ENCODE data around the gene CAMK1G.

CAMK1G gene

DNA sequence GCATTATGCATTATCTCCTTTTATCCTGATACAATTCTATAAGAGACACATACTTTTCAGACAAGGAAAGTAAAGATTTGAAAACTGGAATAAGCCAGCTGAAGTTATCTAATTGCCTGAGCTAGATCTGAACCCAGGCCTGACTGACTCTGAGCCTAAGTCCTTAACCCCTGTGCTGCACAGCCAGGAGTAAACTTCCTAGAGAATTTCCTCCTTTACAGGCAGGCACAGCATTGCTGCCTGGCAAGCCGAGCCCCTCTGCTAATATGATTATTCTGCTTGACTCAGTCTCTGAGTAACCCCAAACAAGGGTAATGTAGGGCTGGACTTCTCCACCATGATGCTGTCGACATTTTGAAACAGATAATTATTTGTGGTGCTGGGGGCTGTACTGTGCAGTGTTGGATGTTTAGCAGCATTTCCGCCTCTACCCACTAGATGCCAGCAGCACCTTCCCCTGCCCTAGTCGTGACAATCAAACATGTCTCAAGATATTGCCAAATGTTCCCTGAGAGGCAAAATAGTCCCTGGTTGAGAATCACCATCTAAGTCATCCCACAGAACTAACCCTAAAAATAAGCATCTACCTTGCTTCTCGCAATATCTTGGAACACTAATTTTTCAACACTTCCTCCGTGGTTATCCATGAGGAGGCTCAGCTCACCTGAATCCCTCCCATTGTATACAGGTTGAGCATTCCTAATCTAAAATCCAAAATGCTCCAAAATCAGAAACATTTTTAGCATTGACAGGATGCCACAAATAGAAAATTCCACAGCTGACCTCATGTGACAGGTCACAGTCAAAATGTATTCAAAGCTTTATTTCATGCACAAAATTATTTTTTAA is 18.5 kb downstream of the CAMK1G start:
- DNase-seq, result no peak

DNA sequence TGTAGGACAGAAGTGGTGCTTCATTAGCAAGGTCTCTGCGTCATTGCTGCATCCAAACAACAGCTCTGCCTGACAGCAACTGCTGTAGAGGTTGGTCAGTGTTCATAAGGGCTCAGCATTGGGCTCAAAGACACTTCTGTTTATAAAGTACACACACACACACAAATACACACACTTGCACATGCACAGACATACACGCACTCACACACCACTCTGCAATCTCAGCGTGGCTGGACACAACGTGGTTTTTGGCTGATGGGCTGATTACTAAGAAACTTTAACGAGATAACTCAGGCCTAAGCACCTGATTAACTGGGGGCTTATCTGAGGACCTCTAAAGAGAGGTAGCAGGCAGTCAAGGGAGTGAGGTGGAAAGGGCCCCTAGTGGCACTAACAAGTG is 20.4 kb downstream of the CAMK1G start:
- DNase-seq, result no peak

DNA sequence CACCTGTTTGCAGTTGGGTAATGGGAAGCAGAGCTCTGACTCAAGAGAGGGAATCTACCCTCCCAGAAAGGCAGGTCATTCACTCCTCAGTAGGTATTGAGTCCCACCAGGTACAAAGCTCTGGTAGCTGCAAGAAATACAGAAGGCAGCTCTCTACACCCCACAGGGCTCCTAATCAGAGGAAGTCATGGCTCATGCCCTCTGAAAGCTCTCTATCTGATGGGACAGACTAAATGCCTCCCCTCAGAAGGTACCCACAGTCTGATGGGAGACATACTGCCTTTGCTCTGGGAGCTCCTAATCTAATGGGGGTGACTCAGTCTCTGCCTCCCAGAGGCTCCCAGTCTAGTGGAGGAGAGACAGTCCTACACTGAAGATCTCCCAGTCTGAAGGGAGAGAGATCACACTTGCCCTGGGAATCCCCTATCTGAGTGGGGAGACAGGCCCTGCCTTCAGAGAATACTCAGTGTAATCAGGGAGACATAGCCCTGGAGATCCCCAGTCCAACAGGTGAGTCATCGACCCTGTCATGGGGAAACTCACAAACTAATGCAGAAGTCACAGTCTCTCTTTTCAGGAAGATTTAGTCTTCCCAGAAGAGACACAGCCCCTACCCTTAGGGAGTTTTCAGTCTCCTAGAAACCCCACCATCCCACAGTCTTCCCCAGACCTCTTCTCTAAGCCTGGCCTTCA is 23.7 kb downstream of the CAMK1G start:
- no peak for DNase-seq

DNA sequence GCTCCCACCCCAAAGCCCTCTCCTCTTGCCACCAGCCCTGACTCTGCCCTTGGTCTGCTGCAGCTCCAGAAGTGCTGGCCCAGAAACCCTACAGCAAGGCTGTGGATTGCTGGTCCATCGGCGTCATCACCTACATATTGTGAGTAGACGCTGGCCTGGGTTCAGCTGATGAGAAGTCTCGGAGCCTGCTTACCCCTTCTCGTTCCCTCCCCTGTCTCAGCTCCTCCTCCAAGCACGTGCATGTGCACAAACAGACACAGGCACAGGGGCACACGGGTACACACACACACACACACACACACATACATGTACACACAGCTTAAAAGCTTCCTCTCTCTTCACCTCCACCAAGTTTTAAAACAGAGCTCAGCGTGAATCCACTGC is 24.3 kb downstream of the CAMK1G start:
- no peak for DNase-seq

DNA sequence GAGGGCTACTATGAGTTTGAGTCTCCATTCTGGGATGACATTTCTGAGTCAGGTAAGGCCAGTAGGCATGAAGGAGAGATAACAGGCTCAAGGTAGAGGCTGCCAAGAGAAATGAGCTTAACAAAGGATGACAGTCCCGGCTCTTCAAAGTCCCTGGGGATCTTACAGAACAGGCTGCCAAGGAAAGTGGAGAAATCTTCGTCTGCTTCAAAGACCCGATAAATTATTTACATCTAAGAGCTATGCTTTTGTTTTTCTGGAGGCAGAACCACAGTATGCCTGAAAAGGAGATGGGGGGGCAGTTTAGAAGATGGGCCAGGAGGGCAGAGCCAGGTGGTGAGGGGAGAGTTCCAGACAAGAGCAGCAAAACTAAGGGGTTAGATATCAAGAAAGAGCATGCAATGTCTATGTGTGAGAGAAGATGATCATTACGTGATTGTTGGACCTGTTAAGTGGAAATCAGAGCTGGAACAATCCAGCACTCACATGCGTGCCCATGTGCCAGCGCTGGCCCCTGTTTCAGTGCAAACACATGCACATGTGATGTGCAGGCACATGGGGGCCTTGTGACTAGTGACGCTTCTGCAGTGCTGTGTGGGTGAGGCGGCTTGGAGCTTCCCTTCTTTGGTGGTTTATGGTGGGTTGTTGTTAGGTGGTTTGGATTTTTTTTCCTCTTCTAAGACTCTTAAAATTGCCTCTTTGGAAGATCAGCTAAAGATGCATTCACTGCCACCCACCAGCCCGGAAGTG is 25.7 kb downstream of the CAMK1G start:
- no peak for DNase-seq

DNA sequence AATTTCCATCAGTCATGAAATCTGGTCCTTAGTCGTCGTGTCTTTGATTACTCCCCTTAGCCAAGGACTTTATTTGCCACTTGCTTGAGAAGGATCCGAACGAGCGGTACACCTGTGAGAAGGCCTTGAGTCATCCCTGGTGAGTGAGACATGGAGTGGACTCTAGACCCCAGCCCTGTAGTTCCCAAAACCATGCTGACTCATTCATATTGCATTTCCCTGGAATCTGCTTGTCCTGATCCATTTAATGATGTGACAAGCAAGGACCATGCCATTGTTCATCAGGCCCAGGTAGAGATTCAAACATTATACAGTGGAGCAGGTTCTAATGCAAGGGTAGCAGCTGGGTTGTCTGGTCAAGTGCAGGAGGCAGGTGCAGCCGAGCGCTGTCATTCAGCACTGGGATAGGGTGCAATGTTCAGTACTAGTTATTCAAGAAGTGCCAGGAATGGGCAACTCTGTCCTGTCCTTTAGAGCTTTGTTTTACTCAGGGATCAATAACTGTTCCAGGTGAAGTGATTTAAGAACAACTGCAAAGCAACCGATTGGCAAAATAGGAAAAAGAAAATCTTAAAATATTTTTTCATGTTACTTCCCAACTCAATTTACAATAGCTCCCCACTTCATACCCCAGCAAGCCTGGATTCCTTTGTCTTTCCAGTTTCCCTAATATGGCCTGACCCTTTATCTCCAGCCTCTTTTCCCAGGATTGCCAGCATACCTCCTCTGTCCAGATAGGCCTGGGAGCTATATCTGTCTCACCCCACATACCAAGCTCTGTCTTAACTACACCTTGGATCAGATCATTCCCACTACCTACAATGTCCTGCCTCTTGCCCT is 26.5 kb downstream of the CAMK1G start:
- no peak for DNase-seq

DNA sequence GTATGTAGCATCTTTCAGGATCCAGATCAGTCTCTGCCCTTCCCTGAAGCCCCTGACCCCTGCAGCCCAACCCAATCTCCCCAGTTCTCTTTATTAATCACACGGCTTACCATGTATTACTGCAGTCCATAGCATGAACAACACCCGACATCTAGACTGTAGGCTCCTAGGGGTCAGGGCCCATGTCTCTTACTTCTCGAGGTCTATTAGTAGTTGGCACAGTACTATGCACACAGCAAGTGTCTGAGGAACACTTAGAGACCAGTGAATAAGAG is 27.1 kb downstream of the CAMK1G start:
- DNase-seq, result no peak

DNA sequence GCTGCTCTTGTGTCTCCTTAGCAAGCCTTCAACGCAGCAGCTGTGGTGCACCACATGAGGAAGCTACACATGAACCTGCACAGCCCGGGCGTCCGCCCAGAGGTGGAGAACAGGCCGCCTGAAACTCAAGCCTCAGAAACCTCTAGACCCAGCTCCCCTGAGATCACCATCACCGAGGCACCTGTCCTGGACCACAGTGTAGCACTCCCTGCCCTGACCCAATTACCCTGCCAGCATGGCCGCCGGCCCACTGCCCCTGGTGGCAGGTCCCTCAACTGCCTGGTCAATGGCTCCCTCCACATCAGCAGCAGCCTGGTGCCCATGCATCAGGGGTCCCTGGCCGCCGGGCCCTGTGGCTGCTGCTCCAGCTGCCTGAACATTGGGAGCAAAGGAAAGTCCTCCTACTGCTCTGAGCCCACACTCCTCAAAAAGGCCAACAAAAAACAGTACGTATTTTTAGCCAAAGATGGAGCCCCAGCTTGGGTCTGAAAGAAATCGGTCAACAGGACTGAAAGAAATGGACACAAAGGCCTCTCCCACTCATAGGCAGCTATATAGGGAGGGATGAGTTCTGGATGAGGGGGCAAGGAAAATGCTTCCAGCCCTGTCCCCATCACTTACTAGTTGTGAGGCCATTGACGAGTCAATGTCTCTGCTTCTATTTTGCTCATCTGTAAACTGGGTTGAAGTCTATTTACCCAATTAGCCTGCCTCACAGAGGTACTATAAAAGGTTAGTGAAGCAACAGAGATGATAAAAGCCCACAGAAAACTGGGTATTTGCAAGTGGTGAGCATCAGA is 28.5 kb downstream of the CAMK1G start:
- no peak for DNase-seq

DNA sequence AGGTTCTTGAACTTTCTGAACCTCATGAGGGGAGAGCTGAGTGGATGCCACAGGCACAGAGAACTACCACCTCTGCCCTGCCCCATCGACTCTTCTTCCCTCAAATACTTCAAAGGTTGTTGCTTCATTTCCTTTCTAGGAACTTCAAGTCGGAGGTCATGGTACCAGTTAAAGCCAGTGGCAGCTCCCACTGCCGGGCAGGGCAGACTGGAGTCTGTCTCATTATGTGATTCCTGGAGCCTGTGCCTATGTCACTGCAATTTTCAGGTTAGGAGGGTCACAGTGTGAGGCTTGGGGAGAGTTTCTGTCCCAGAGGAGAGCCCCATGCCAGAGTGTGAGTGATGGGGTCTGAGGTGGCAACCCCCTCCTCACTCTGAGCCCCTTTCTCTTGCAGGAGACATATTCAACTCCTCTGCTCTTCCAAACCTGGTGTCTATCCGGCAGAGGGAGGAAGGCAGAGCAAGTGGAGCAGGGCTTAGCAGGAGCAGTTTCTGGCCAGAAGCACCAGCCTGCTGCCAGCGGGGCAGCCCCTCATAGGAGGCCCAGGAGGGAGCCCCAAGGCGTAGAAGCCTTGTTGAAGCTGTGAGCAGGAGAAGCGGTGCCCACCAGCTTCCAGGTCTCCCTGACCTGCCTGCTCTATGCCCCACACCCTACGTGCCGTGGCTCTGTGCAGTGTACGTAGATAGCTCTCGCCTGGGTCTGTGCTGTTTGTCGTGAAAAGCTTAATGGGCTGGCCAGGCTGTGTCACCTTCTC is 29.3 kb downstream of the CAMK1G start:
- DNase-seq, result no peak

DNA sequence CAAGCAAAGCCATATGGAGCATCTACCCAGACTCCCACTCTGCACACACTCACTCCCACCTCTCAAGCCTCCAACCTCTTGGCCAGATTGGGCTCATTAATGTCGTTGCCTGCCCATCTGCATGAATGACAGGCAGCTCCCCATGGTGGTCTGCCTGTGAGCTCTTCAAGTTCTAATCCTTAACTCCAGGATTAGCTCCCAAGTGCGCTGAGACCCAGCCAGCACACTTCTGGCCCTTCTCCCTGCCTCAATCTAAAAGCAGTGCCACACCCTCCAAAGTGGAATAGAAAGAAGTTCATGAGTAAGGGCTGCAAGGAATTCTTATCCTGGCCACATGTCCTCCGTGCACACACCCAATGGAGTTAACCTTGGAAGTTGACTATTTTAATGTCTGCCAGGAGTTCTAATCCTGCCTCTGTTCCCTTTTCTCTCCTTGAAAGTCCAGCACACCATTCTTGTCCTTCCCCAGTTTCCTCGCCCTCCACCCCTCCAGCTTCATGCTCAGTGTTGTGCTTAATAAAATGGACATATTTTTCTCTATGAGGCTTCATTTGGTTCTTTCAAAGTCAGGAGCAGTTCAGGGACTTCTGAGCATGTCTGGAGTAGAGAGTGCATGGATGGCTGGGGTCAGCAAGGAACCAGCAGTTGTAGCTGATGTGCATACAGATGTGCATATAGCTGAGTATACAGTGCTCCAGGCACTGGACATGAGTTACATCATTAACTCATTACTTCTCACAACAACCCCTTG is 30.1 kb downstream of the CAMK1G start:
- no peak for DNase-seq

DNA sequence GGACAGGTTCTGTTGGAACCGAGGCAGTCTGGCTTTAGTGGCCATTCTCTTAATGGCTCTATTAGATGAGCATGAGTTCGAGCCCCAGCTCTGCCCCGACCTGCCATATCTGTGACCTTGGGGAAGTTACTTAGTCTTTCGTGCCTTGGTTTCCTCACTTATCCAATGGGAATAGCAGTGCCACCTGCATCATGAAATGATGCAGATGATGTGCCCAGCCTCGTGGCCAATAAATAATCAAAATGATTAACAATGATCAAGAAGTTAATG is 30.6 kb downstream of the CAMK1G start:
- DNase-seq, result no peak

DNA sequence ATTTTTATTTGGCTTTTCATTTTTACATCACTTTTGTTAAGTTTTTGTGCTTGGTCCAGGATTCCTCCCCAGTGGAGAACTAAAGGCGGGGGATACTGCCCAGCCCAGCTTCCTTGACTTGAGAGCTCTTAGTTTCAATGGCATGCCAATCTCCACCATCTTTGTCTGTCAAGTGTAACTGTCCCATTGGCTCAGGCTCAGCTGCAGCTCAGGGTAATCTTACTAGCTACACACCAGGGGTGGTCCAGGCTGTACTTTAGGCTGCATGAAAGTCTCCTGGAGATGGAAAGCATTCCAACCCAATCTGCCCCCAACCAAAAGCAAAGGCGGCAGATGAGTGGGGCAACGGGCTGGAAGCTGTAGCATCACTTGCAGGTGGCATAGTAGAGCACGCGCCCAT is 31.4 kb downstream of the CAMK1G start:
- no peak for DNase-seq

DNA sequence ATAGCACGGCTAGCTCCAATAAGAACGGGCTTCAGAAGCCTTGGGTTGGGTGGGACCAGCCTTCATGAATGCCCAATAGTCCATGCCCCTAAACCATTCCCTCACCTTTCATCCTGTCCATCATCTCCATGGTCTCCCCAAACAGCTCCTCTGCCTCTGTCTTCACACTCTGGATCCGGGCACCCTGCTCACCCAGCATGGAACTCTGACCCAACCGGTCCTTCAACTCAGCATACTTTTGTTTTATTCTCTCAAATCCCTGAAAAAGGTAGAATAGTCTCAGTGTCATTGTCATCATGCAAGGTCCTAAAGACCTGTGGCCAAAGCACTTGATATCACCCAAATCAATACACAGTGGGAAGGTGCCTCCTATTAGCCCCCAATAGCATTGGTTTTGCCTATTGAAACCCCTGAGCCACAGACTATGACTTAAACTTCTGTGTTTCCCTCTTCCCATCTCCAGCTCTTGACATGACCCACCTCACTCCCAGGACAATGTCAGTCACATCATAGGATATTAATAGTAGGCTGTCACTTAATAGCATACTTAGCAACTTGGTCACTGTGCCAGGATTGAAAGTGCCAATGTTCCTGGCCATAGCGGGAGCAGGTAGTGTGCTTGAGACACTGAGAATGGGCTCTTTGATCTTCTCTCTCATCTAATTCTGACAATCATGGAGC is 33.0 kb downstream of the CAMK1G start:
- no peak for DNase-seq

DNA sequence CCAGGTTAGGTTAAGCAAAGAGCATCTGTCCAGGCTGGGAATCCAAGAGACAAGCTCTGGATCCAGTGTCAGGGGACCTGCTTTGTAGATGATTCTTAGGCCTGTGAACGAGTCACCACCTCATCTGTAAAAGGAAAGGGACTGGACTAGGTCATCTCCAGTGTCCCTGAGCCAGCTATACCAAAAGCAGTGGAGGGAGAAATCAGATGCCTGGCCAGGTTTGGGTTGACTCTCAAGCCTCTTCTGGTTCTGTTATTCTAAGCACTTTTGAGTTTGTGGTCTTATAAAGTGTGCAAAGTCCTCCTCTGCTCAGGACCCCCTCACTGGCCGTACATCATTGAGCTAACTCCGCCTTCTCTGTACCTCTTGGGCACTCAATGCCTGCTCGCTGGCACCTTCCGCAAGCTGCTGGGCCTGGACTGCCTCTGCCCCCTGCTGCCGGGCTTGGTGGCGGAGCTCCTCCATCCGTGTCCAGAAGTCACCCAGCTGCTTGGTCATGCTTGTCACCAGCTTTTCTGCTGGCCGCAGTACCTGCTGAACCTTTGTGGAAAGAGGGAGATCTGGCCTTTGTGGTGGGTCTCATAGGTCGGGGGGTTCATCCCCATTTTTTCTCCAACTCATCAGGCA is 33.6 kb downstream of the CAMK1G start:
- no peak for DNase-seq

DNA sequence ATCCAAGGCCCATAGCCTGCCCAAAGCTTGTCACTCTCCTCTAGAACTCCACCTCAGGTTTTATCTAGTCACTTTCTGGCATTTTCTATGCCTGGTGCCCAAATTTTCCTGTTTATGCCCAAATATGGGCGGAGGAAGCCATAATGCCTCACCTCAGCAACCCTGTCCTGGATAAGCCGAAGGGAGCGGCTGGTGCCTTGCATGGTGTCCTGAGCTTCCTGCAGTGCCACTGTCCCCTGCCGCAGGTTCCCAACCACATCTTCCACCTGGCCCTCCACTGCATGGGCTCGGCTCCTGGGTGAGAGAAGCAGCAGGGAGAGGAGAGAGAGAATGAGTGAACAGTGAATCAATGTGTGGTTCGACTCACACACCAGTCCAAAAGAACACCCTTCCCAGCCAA is 34.2 kb downstream of the CAMK1G start:
- no peak for DNase-seq

DNA sequence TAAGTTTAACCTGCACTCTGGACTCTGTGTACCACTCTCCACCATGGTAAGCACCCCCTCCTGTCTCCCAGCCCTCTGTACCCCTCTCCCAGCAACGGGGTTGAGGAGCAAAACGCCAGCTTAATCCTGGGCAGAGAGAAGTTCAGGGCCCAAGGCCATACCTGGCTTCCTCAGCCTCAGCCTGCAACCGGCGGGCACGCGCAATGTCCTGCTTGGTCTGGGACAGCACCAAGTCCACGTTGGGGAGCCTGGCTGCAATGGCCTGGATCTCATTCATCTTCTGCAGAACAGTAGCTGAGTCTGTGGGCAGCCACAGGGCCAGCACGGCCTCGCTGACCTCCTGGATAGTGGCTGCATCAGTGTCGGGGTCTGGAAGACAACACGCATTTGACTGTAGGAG is 34.8 kb downstream of the CAMK1G start:
- no peak for DNase-seq

DNA sequence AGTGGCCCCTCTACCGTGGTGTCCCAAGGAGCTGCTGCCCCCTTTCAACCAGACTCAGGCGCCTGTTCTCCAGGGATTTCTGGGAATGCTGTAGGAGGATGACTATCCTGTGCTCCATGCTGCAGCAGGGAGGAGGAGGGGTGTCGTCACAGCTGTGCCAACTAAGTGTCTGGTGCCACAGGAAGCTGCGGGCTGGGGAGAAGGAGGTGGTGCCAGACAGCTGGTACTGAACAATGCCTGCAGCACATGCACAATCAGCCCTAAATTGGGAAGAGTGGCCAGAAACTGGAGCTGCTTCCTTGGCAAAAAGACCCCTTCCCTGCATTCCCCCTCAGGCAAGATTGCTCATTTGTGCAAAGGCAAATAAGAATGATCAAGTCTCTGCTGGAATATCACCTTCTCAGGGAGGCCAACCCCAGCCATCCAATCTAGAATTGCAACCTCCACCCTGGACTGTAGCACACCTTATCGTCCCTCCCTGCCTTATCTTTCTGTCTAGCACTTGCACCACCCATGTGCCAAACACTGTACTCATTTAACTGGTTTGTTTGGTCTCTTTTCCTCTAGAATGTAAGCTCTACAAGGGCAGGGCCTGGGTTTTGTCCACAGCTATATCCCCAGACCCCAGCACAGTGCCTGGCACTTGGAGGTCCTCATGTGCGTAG is 35.4 kb downstream of the CAMK1G start:
- no peak for DNase-seq

DNA sequence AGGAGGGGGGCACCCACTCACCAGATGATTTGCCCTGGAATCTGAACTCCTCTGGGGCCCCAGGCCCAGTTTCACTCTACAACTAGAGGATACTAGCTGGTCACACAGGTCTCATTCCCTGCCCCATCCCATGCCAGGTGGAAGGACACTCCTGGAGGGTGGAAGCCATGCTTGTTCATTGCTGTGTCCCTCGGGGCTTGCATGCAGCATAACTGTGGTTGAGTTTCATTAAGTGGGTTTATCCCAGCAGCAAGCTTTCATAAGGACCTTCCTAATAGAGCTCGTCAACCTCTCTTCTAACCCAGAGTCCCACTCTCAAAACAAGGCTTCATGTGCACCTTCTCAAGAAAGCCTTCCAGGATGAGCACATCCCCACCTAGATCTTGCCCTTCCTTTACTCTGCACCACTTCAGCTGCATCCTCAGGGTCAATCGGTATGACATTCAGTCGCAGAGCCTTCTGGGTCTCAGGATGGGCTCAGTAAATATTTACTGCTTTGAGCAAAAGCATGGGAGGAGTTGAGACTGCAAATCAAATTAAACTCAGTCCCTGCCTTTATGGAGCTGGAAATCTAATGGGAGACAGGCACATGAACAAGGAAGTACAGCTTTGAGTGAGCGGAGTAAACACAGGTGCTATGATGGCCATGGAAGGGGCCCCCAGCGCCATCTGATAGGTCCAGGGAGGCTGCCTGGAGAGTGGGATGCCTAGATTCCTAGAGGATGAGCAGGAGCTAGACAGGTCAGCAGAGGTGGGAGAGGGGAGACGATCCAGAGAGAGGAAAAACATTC is 36.4 kb downstream of the CAMK1G start:
- no peak for DNase-seq

DNA sequence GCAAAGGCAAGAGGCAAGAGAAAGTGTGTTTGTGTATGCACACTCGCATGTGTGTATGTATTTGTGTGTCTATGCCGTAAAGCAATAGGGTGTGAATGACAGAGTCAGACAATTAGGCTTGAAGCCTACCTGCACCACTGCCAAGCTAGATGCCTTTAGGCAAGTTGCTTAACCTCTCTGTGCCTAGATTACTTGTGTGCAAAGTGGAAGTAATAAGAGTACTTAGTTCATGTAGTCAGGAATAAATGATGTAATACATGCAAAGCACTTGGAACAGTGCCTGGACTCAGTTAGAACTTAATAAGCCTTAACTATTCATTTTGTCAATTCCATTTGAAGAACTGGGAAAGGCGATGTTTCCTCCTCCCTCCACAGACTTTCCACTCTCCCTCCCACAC is 37.0 kb downstream of the CAMK1G start:
- no peak for DNase-seq
